GM18520 (cell line): ENCODE data around the gene ZNF407.
A peak's percentile ranks its signal among the peaks of the same experiment; 100 is the strongest.
"Not testable (repeated sequence)": the region's sequence is repeated elsewhere in the genome, so short reads cannot be mapped to it uniquely, and the experiment has no call there.

Experiments
- ATAC-seq: cut with Tn5 transposase; IDR thresholded peaks from one replicate; pipeline ENCODE4 v1.9.1; 2021; ENCODE audit not compliant: unreplicated experiment

Gene ZNF407

GRCh38 chr18:74951165-74951760, 353.6 kb downstream of the ZNF407 start:
- no peak for ATAC-seq

GRCh38 chr18:74957588-74958224, 360.0 kb downstream of the ZNF407 start:
- no peak for ATAC-seq

GRCh38 chr18:74959216-74959615, 361.5 kb downstream of the ZNF407 start:
- ATAC-seq: no peak

- ATAC-seq: no peak
These were observed 363.9 kb downstream of the ZNF407 start for GRCh38 chr18:74961596-74961995.

GRCh38 chr18:74963820-74964446, 366.3 kb downstream of the ZNF407 start:
- peak; percentile 65 for ATAC-seq

GRCh38 chr18:74965682-74966081, 368.0 kb downstream of the ZNF407 start:
- ATAC-seq: no peak

- ATAC-seq: no peak
These were observed 369.8 kb downstream of the ZNF407 start for GRCh38 chr18:74967438-74967837.

- no peak for ATAC-seq
These were observed 370.3 kb downstream of the ZNF407 start for GRCh38 chr18:74967979-74968378.

- ATAC-seq: not testable (repeated sequence)
These were observed 373.7 kb downstream of the ZNF407 start for GRCh38 chr18:74971358-74971757.

GRCh38 chr18:74971776-74972175, 374.1 kb downstream of the ZNF407 start:
- ATAC-seq: not testable (repeated sequence)

GRCh38 chr18:74972354-74972753, 374.7 kb downstream of the ZNF407 start:
- no peak for ATAC-seq

- ATAC-seq: no peak
These were observed 377.3 kb downstream of the ZNF407 start for GRCh38 chr18:74975001-74975400.

GRCh38 chr18:74976331-74976909, 378.8 kb downstream of the ZNF407 start:
- no peak for ATAC-seq

GRCh38 chr18:74977041-74977440, 379.4 kb downstream of the ZNF407 start:
- ATAC-seq: no peak

GRCh38 chr18:74980669-74981068, 383.0 kb downstream of the ZNF407 start:
- no peak for ATAC-seq

- ATAC-seq: no peak
These were observed 383.8 kb downstream of the ZNF407 start for GRCh38 chr18:74981476-74981875.

GRCh38 chr18:74982946-74983635, 385.4 kb downstream of the ZNF407 start:
- ATAC-seq: no peak

- ATAC-seq: no peak
These were observed 391.5 kb downstream of the ZNF407 start for GRCh38 chr18:74989134-74989533.

GRCh38 chr18:74990563-74991081, 393.0 kb downstream of the ZNF407 start:
- ATAC-seq: no peak

GRCh38 chr18:74994502-74995418, 397.1 kb downstream of the ZNF407 start:
- ATAC-seq: peak; percentile 76
